Activated naive CD4-positive, alpha-beta T cell treated with anti-CD3 and anti-CD28 coated beads, Interleukin-2, amount 10 ng/mL, durations not matched to agents 5 hours and 36 hours (primary cell): ENCODE data around the gene CGB8. TPM values are rescaled to one million over a fixed set of nuclear protein-coding genes. Genes with fewer than 3 reads are reported as not detected.

ENCODE experiments used
- microRNA-seq: library from miRNA; unstranded; fragments of <30 nt; microRNA quantifications from one replicate; pipeline ENCODE4 v1.2.0, GENCODE V29; 2022; ENCODE audit warnings: borderline microRNAs expressed, borderline replicate concordance
- total RNA-seq, 2 experiments: library from RNA; stranded (reverse); gene quantifications; one replicate each; pipeline ENCODE4 v1.2.3, GENCODE V29; 2021

The CGB8 gene
- not detected for total RNA-seq

DNA sequence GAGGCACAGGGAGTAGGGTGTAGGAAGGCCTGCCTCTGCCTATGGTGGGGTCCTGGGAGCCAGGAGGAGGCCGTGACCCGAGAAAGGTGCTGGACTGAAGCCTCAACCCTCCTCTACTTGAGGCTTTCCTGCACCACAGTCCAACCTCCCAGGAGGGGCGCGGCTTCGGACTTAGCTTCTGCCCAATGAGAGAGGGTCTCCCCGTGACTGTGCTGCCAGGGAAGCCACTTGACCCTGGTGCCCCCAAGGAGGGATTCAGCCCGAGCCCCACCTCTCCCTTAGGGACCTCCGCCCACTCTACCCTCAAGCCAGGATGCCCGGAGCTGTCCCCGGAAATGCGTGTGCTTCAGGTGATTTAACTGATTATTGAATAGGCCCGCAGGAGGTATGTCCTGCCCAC, at the start of gene CGB8:
Gene CGB8, minus strand, starts transcription at position 101 of the 400 bp plus-strand sequence. CDS start 372 bp downstream, outside the sequence.

DNA sequence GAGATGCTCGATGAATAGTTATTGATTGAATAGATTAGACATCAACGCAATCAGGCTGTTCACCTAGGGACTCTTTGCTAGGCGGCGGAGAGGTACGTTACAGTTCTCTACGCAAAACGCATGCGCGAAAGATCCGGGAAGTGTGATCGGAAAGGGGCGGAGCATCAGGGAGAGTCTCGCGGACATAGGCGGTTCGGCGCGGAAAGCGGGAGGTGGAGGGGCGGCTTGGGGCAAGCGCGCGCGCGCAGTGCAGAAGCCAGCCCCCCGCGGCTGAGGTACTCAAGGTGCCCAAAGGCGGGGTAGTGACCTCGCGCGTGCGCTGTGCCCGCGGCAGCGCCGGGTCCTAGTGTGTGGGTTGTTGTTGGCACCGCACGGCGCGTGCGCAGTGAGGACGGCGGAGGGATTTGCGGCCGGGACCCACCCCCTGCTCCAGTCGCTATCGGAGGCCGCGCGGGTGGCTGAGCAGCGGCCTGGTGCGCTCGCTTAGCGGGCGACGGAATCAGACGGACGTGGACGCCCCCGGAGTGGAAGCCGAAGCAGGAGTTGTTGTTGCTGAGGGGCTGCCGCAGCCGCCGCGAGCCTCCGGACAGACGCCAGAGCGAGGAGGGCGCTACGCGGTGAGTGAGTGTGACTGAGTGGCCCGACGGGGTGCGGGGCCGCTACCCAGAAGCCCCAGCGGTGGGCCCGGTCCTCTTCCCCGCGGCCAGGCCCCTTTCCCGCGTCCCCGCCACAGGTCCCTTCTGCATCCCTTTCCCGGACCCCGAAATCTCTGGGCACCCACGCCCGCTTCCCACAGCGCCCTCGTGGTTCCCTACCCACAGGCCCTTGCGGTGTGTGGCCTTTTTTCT, 36.3 kb upstream of the CGB8 start, which contains the start of gene SNRNP70:
Gene SNRNP70, plus strand, starts transcription at position 432 of the 848 bp plus-strand sequence. CDS start 964 bp downstream, outside the sequence.

DNA sequence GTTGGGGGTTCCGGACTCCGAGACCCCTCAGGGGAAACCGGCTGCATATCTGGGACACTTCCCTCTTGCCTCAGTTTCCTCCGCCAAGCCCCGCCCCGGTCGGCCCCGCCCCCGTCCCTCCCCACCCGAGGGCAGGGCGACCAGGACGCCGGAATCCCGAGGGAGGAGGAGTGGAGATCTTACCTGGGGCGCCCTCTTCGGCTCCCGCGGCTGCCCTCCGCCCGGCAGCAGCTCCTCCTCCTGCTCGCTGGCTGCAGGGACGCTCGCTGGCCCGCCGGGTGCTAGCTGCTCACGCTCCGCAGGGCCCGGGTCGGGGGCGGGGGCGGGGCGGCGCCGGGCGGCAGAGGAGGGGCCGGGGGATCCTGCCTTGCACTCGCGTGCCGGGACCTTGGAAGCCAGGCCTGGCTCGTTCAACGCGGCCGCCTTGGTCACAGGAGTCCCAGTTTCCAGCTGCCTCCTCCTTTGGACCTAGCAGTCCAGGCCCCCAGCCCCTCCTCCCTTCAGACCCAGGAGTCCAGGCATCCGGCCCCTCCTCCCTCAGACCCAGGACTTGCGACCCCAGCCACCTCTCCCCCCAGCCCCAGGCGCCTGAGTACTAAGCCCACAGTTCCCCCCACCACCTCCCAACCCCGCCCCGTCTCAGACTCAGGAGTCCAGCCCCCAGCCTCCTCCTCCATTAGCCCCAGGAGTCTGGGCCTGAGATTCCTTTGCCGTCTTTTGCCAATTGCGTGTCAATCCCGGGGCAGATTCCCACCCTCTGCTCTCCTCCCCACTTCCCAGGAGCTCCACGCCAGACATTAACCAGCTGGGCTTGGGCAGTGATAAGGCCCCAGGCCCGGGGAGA, 16.1 kb upstream of the CGB8 start, which contains the start of gene NTF4:
Gene NTF4, minus strand, starts transcription at position 51 of the 844 bp plus-strand sequence. CDS start 2,821 bp downstream, outside the sequence.

DNA sequence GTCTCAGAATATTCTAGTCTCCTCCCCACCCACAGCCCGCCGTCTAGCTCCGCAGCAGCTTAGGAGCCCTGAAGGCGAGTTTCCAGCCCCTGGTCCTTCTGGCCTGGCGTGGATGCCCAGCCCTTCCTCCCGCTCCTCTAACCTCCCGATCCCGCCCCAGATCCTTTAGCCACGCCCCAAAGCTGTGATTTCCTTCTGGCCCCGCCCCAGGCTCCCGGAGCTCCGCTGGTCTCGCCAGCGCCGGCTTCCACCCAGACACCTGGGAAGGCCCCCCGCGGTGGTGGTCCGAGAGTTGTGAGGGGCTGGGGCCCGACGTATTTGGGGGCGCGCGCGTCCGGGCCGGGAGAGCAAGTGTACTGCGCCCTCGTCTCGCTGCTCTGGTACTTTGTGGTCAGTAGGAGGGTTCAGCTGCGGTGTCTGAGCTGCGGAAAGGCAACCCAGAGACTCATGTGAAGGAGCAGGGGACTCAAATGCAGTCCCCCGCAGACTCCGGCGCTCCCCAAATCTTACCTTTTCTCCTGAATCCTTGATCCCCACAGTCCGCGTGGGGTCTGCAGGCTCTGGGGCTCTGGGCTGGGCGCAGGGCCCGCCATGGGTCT, 8.8 kb upstream of the CGB8 start, which contains the start of gene CGB7:
Gene CGB7, minus strand, starts transcription at position 114 of the 599 bp plus-strand sequence. CDS start 2,374 bp downstream, outside the sequence.

DNA sequence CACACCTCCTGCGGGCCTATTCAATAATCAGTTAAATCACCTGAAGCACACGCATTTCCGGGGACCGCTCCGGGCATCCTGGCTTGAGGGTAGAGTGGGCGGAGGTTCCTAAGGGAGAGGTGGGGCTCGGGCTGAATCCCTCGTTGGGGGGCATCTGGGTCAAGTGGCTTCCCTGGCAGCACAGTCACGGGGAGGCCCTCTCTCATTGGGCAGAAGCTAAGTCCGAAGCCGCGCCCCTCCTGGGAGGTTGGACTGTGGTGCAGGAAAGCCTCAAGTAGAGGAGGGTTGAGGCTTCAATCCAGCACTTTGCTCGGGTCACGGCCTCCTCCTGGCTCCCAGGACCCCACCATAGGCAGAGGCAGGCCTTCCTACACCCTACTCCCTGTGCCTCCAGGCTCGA, 5.4 kb downstream of the CGB8 start, which contains the start of gene CGB5:
Gene CGB5, plus strand, starts transcription at position 301 of the 400 bp plus-strand sequence. CDS start 362 bp downstream, outside the sequence.

DNA sequence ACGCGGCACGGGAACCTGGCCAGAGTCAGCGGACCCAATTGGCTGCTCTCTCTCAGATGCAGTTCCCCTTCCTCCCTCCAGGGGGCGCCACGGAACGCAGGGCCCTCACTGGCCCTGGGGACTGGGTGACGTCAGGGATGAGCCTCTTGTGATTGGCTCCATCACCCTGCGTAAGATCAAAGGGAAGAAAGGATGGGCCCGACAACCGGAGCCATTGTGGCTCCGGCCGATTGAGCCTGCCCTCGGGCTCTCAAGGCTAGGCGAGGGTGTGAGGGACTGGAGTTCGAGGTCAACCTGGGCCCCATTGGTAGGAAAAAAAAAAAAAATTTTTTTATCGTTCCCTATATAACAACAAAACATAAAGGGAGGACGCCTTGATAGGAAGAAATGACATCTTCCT, 12.1 kb downstream of the CGB8 start, which contains the start of gene CGB1:
Gene CGB1, minus strand, starts transcription at position 81 of the 400 bp plus-strand sequence. CDS start 184 bp downstream, outside the sequence.

DNA sequence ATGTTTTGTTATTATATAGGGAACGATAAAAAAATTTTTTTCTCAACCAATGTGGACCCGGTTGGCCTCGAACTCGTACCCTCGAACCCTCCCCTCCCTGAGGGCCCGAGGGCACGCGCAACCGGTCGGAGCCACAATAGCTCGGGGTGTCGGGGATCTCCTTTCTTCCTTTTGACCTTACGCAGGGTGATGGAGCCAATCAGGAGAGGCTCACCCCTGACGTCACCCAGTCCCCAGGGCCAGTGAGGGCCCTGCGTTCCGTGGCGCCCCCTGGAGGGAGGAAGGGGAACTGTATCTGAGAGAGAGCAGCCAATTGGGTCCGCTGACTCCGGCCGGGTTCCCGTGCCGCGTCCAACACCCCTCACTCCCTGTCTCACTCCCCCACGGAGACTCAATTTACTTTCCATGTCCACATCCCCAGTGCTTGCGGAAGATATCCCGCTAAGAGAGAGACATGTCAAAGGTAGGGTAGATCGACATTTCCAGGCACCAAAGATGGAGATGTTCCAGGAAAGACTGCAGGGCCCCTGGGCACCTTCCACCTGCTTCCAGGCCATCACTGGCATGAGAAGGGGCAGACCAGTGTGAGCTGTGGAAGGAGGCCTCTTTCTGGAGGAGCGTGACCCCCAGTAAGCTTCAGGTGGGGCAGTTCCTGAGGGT, 17.1 kb downstream of the CGB8 start, which contains the start of gene CGB2:
Gene CGB2, plus strand, starts transcription at position 249 of the 660 bp plus-strand sequence. Its CDS starts 206 bp downstream, at position 455.

DNA sequence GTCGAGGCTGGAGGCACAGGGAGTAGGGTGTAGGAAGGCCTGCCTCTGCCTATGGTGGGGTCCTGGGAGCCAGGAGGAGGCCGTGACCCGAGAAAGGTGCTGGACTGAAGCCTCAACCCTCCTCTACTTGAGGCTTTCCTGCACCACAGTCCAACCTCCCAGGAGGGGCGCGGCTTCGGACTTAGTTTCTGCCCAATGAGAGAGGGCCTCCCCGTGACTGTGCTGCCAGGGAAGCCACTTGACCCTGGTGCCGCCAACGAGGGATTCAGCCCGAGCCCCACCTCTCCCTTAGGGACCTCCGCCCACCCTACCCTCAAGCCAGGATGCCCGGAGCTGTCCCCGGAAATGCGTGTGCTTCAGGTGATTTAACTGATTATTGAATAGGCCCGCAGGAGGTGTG, 24.7 kb downstream of the CGB8 start, which contains the start of gene CGB3:
Gene CGB3, minus strand, starts transcription at position 101 of the 400 bp plus-strand sequence. CDS start 362 bp downstream, outside the sequence.

DNA sequence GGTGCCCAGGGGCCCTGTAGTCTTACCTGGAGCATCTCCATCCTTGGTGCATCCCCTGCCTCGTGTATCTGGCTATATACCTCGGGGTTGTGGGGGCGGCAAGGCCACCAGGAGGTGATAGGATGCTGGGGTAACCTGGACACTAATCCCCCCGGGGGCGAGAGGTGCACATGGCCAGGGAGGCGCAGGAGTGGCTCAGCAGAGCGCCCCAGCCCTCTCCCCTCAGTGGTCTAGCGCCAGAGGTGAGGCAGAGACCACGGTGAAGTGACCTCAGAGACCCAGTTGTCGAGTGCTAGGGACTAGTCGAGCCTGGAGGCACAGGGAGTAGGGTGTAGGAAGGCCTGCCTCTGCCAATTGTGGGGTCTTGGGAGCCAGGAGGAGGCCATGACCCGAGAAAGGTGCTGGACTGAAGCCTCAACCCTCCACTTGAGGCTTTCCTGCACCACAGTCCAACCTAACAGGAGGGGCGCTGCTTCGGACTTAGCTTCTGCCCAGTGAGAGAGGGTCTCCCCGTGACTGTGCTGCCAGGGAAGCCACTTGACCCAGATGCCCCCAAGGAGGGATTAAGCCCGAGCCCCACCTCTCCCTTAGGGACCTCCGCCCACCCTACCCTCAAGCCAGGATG, 31.8 kb downstream of the CGB8 start, which contains the start of gene LHB:
Gene LHB, minus strand, starts transcription at position 51 of the 625 bp plus-strand sequence. Its CDS starts 10 bp downstream, at position 41.

Small RNA genes lying within 50 kb of the gene (microRNA-seq; reads per million reads assigned to microRNA genes)
- gene MIR6798 = not detected

Other genes with a start within 250 kb of the CGB8 start
- gene BCAT2, start 238.1 kb downstream of the CGB8 start, total RNA-seq = 10 to 100 TPM; 38.5 to 41.2 TPM
- under 1 TPM; 0.35 to 0.82 TPM for gene HSD17B14, start 212.6 kb downstream of the CGB8 start, total RNA-seq
- 1 to 10 TPM; 6.8 to 8.0 TPM for gene PLEKHA4, start 180.5 kb downstream of the CGB8 start, total RNA-seq
- 10 to 100 TPM; 50.9 to 56.1 TPM for gene PPP1R15A, start 176.7 kb downstream of the CGB8 start, total RNA-seq
- not detected for gene TULP2, start 150.4 kb downstream of the CGB8 start, total RNA-seq
- gene NUCB1, start 148.8 kb downstream of the CGB8 start, total RNA-seq = 100 to 1,000 TPM; 276 to 287 TPM
- 1 to 10 TPM; 1.8 to 2.1 TPM for gene DHDH, start 115.4 kb downstream of the CGB8 start, total RNA-seq
- 100 to 1,000 TPM; 271 to 293 TPM for gene BAX, start 94.2 kb downstream of the CGB8 start, total RNA-seq
- gene FTL, start 83.8 kb downstream of the CGB8 start, total RNA-seq = 100 to 1,000 TPM; 799 to 840 TPM
- gene GYS1, start 55.8 kb downstream of the CGB8 start, total RNA-seq = 10 to 100 TPM; 55.7 to 58.7 TPM
- gene RUVBL2, start 55.2 kb downstream of the CGB8 start, total RNA-seq = 10 to 100 TPM; 58.4 to 59.0 TPM
- gene LHB, start 32.0 kb downstream of the CGB8 start, total RNA-seq = not detected
- gene CGB3, start 24.8 kb downstream of the CGB8 start, total RNA-seq = not detected
- not detected for gene CGB2, start 17.2 kb downstream of the CGB8 start, total RNA-seq
- not detected for gene CGB1, start 12.2 kb downstream of the CGB8 start, total RNA-seq
- gene CGB5, start 5.3 kb downstream of the CGB8 start, total RNA-seq = not detected
- gene CGB7, start 8.6 kb upstream of the CGB8 start, total RNA-seq = not detected
- gene NTF4, start 15.7 kb upstream of the CGB8 start, total RNA-seq = not detected
- gene KCNA7, start 23.6 kb upstream of the CGB8 start, total RNA-seq = not detected
- 100 to 1,000 TPM; 201 to 223 TPM for gene SNRNP70, start 36.3 kb upstream of the CGB8 start, total RNA-seq
- 1 to 10 TPM; 6.0 to 8.8 TPM for gene LIN7B, start 65.3 kb upstream of the CGB8 start, total RNA-seq
- gene C19orf73, start 70.0 kb upstream of the CGB8 start, total RNA-seq = 1 to 10 TPM; 1.6 to 2.5 TPM
- 1 to 10 TPM; 3.1 to 4.7 TPM for gene PPFIA3, start 70.4 kb upstream of the CGB8 start, total RNA-seq
- not detected for gene HRC, start 106.3 kb upstream of the CGB8 start, total RNA-seq
- gene TRPM4, start 108.7 kb upstream of the CGB8 start, total RNA-seq = not detected